ENCODE measurements around the gene PMS1. TPM values are rescaled to one million over a fixed set of nuclear protein-coding genes. Genes with fewer than 3 reads are reported as not detected.

PMS1 gene
- polyA plus RNA-seq, 1 experiment = 16.3 TPM

- DNase-seq (ENCODE audit: low read depth, low spot score) = no peak
- ChIA-PET POLR2A (no interaction called here), CTCF (interaction anchor here (0.5 kb wide), 1 partner anchor 64 kb away, joined by 9 read pairs; no protein-coding TSS in a partner anchor)
- Histone ChIP-seq H3K27me3 (ENCODE audit: control insufficient read depth, insufficient read depth, low read length) (no peaks in the 10 kb centered on the region), H3K27ac (ENCODE audit: low read depth, low read length) (no peak overlapping the region), H3K9me3 (ENCODE audit: control insufficient read depth, insufficient read depth, low read length) (no peaks in the 10 kb centered on the region), H3K4me3 (ENCODE audit: low read depth, low read length) (no peak overlapping the region)
- TF ChIP-seq, protein P1, sequence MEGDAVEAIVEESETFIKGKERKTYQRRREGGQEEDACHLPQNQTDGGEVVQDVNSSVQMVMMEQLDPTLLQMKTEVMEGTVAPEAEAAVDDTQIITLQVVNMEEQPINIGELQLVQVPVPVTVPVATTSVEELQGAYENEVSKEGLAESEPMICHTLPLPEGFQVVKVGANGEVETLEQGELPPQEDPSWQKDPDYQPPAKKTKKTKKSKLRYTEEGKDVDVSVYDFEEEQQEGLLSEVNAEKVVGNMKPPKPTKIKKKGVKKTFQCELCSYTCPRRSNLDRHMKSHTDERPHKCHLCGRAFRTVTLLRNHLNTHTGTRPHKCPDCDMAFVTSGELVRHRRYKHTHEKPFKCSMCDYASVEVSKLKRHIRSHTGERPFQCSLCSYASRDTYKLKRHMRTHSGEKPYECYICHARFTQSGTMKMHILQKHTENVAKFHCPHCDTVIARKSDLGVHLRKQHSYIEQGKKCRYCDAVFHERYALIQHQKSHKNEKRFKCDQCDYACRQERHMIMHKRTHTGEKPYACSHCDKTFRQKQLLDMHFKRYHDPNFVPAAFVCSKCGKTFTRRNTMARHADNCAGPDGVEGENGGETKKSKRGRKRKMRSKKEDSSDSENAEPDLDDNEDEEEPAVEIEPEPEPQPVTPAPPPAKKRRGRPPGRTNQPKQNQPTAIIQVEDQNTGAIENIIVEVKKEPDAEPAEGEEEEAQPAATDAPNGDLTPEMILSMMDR (IDR thresholded peaks at IDR 0.05; ENCODE audit: low read depth, low read length) = no peak
These were observed 114.9 kb downstream of the PMS1 start for GRCh38 chr2:189899101-189899500.

DNA sequence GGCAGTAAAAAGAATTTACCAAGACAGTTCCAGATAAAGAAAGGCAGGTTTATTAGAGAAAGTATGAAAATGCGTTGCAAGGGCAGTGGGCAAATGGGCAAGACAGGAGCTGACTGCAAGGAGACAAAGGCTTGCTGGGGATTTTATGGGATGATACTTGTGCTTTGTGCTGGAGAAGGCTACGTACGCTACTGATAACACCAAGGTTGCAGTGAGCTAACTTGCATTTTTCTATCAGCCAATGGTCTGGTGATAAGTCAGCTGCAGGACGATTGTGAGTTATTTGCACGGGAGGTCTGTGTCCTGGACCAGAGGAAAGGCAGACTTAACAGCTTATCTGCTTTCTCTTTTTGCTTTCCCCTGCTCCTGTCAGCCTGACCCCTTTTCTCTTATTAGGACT is 116.5 kb downstream of the PMS1 start:
- DNase-seq (ENCODE audit: low read depth, low spot score) = no peak
- TF ChIP-seq, protein P1 (IDR thresholded peaks at IDR 0.05; ENCODE audit: low read depth, low read length) = no peak
- ChIA-PET POLR2A (no interaction called here), CTCF (no interaction called here)
- no peaks in the 10 kb centered on the region for H3K9me3 ChIP-seq (ENCODE audit: control insufficient read depth, insufficient read depth, low read length)
- no peak overlapping the region for H3K27ac ChIP-seq (ENCODE audit: low read depth, low read length)
- H3K27me3 ChIP-seq (ENCODE audit: control insufficient read depth, insufficient read depth, low read length) = no peaks in the 10 kb centered on the region
- H3K4me3 ChIP-seq (ENCODE audit: low read depth, low read length) = no peak overlapping the region

DNA sequence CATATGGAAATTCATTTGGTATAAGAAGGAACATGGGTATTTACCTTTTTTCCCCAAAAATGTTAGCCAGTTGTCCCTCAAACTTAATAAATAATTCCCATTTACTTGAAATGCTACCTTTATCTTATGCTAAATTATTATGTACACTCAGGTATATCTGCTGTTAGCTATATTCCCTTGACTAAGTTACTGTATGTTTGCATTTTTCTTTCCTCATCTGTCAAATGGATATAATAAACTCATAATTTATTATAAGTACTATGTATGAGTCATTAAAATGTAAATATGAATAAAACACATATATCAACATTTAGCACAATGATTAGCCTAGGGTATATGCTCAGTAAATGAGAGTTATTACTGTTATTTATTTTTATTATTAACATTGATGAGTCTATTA is 117.4 kb downstream of the PMS1 start:
- no peak for DNase-seq (ENCODE audit: low read depth, low spot score)
- Histone ChIP-seq H3K27ac (ENCODE audit: low read depth, low read length) (no peak overlapping the region), H3K9me3 (ENCODE audit: control insufficient read depth, insufficient read depth, low read length) (no peaks in the 10 kb centered on the region), H3K27me3 (ENCODE audit: control insufficient read depth, insufficient read depth, low read length) (no peaks in the 10 kb centered on the region), H3K4me3 (ENCODE audit: low read depth, low read length) (no peak overlapping the region)
- TF ChIP-seq, protein P1 (IDR thresholded peaks at IDR 0.05; ENCODE audit: low read depth, low read length) = no peak
- ChIA-PET CTCF (no interaction called here), POLR2A (no interaction called here)

- H3K9me3 ChIP-seq (ENCODE audit: control insufficient read depth, insufficient read depth, low read length) = no peaks in the 10 kb centered on the region
- no peaks in the 10 kb centered on the region for H3K27me3 ChIP-seq (ENCODE audit: control insufficient read depth, insufficient read depth, low read length)
- no peak overlapping the region for H3K4me3 ChIP-seq (ENCODE audit: low read depth, low read length)
- no peak for DNase-seq (ENCODE audit: low read depth, low spot score)
- ChIA-PET POLR2A (no interaction called here), CTCF (no interaction called here)
- TF ChIP-seq, protein P1 (IDR thresholded peaks at IDR 0.05; ENCODE audit: low read depth, low read length) = no peak
- H3K27ac ChIP-seq (ENCODE audit: low read depth, low read length) = no peak overlapping the region
These were observed 129.6 kb downstream of the PMS1 start for GRCh38 chr2:189913821-189914220.

- Histone ChIP-seq H3K27me3 (ENCODE audit: control insufficient read depth, insufficient read depth, low read length) (no peaks in the 10 kb centered on the region), H3K27ac (ENCODE audit: low read depth, low read length) (no peak overlapping the region), H3K4me3 (ENCODE audit: low read depth, low read length) (no peak overlapping the region), H3K9me3 (ENCODE audit: control insufficient read depth, insufficient read depth, low read length) (no peaks in the 10 kb centered on the region)
- POLR2A ChIA-PET = no interaction called here
- CTCF ChIA-PET = interaction anchor here (0.7 kb wide), 1 partner anchor 242 kb away, joined by 3 read pairs; no protein-coding TSS in a partner anchor
- TF ChIP-seq, protein P1 (IDR thresholded peaks at IDR 0.05; ENCODE audit: low read depth, low read length) = no peak
- no peak for DNase-seq (ENCODE audit: low read depth, low spot score)
These were observed 132.4 kb downstream of the PMS1 start for GRCh38 chr2:189916651-189917050.

Other genes starting within 250 kb of the PMS1 start
- gene SLC40A1, start 203.7 kb upstream of the PMS1 start, polyA plus RNA-seq (2011; rRNA removed) = 5.2 and 5.4 TPM in 2 replicates
- gene ASNSD1, start 123.0 kb upstream of the PMS1 start, polyA plus RNA-seq (2011; rRNA removed) = 38.3 and 50.1 TPM in 2 replicates
- 1.9 and 3.5 TPM in 2 replicates for gene ANKAR, start 109.8 kb upstream of the PMS1 start, polyA plus RNA-seq (2011; rRNA removed)
- gene OSGEPL1, start 21.7 kb upstream of the PMS1 start, polyA plus RNA-seq (2011; rRNA removed) = 3.9 and 6.0 TPM in 2 replicates
- gene ORMDL1, start 111 bp upstream of the PMS1 start, polyA plus RNA-seq (2011; rRNA removed) = 73.0 and 92.8 TPM in 2 replicates

Measured in AG04450 (cell line).